OCI-LY3 (cell line): Measurements from ENCODE around the gene STYXL1.

Source experiments
- CTCF ChIP-seq: fragments of 200-600, 300-600 bp; sonication (generic); IDR thresholded peaks from 2 replicates; pipeline ENCODE4 v1.5.1; 2014; ENCODE audit warnings: antibody characterized with exemption, low read length, low read depth
- EZH2phosphoT487 ChIP-seq: fragments of 200-600 bp; shearing (Covaris generic); IDR thresholded peaks from 2 replicates; pipeline ENCODE4 v1.6.1; 2018; ENCODE audit warnings: antibody characterized with exemption, mixed run types, low read depth

DNA sequence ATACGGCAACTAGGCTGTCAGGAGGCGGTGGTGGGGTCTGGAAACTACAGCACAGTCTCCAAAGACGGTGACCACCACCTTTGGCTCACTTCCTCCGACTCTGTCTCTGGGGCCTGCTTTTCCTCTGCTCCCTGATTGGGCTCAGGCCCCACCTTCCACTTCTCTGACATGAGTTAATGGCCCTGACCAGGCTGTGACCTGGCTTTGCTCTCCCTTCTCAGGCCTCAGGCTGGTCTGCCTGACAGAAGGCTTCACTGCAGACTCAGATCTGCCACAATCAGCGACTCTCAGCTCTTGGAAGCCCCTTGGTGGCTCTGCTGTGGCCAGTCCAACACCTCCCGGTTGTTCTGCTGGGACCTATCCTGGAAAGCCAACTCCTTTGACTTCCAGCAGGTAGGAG, 7.7 kb downstream of the STYXL1 start:
- TF ChIP-seq CTCF (no peak), EZH2phosphoT487 (no peak)
